RWPE2 (cell line): ENCODE measurements around the gene PGAP3.

Experiments
- ATAC-seq: fragments of 200-7000 bp; cut with Tn5 transposase; 3 replicates; pipeline ENCODE4 v1.9.1; 2021; ENCODE audit warnings: low read depth
- DNase-seq: peaks from one replicate; pipeline ENCODE4 v3.0.0-alpha.2; 2020; ENCODE audit warnings: low spot score
- H3K27ac ChIP-seq: fragments of 450-650 bp; 2 replicates; pipeline ENCODE4 v1.5.1; 2017; ENCODE audit warnings: mild to moderate bottlenecking; ENCODE audit not compliant: poor library complexity, severe bottlenecking
- H3K27me3 ChIP-seq: fragments of 250-450 bp; sonication (Bioruptor Pico); 2 replicates; pipeline ENCODE4 v1.5.1; 2021; ENCODE audit warnings: mild to moderate bottlenecking, moderate library complexity; ENCODE audit not compliant: insufficient read depth, poor library complexity, severe bottlenecking
- H3K36me3 ChIP-seq: fragments of 250-450 bp; sonication (Bioruptor Pico); 2 replicates; pipeline ENCODE4 v1.5.1; 2020; ENCODE audit warnings: low read depth, mild to moderate bottlenecking, moderate library complexity
- H3K4me1 ChIP-seq: fragments of 250-450 bp; sonication (Bioruptor Pico); 2 replicates; pipeline ENCODE4 v1.5.1; 2021; ENCODE audit warnings: mild to moderate bottlenecking, moderate library complexity; ENCODE audit not compliant: insufficient read depth, poor library complexity, severe bottlenecking
- H3K4me3 ChIP-seq: fragments of 250-450 bp; sonication (Bioruptor Pico); 2 replicates; pipeline ENCODE4 v1.5.1; 2021; ENCODE audit warnings: mild to moderate bottlenecking, moderate library complexity; ENCODE audit not compliant: severe bottlenecking
- H3K9me3 ChIP-seq: fragments of 250-450 bp; sonication (Bioruptor Pico); 2 replicates; pipeline ENCODE4 v1.5.1; 2021; ENCODE audit warnings: mild to moderate bottlenecking, moderate library complexity; ENCODE audit not compliant: severe bottlenecking
- CTCF ChIP-seq: fragments of 450-650 bp; IDR thresholded peaks from one replicate; pipeline ENCODE4 v1.5.1; 2017; ENCODE audit warnings: mild to moderate bottlenecking, moderate library complexity; ENCODE audit not compliant: poor library complexity, severe bottlenecking

The PGAP3 gene

GRCh38 chr17:39658346-39658745 lies 29.5 kb downstream of the PGAP3 start:
- H3K36me3 ChIP-seq, result peaks cover 3% of the 10 kb centered on the region; the same call in 1 of the 2 replicates
- no peak for DNase-seq
- no peak for ATAC-seq
- H3K27ac ChIP-seq, result no peak overlapping the region
- H3K4me3 ChIP-seq, result no peak overlapping the region
- H3K27me3 ChIP-seq, result no peaks in the 10 kb centered on the region
- no peak for TF ChIP-seq CTCF
- no peaks in the 10 kb centered on the region for H3K9me3 ChIP-seq
- H3K4me1 ChIP-seq, result no peaks in the 10 kb centered on the region

- Histone ChIP-seq H3K27ac (no peak overlapping the region), H3K27me3 (no peaks in the 10 kb centered on the region), H3K36me3 (0 out of 2 replicates have a peak, but pooled peaks cover 3% of the 10 kb centered on the region), H3K4me1 (no peaks in the 10 kb centered on the region), H3K4me3 (no peak overlapping the region), H3K9me3 (no peaks in the 10 kb centered on the region)
- DNase-seq (no peak), ATAC-seq (no peak)
- no peak for TF ChIP-seq CTCF
Observed at GRCh38 chr17:39655105-39655504, 32.8 kb downstream of the PGAP3 start.

GRCh38 chr17:39653662-39654331 lies 34.1 kb downstream of the PGAP3 start:
- Histone ChIP-seq H3K9me3 (no peaks in the 10 kb centered on the region), H3K36me3 (0 out of 2 replicates have a peak, but pooled peaks cover 3% of the 10 kb centered on the region), H3K4me1 (no peaks in the 10 kb centered on the region), H3K4me3 (no peak overlapping the region), H3K27ac (no peak overlapping the region), H3K27me3 (no peaks in the 10 kb centered on the region)
- no peak for ATAC-seq
- peak; percentile 80 for TF ChIP-seq CTCF
- no peak for DNase-seq

- DNase-seq, result no peak
- Histone ChIP-seq H3K9me3 (no peaks in the 10 kb centered on the region), H3K4me3 (no peak overlapping the region), H3K27me3 (no peaks in the 10 kb centered on the region), H3K27ac (no peak overlapping the region), H3K36me3 (0 out of 2 replicates have a peak, but pooled peaks cover 3% of the 10 kb centered on the region), H3K4me1 (no peaks in the 10 kb centered on the region)
- no peak for ATAC-seq
- no peak for TF ChIP-seq CTCF
Observed at GRCh38 chr17:39653316-39653661, 34.6 kb downstream of the PGAP3 start.

- H3K4me3 ChIP-seq, result no peak overlapping the region
- H3K9me3 ChIP-seq, result no peaks in the 10 kb centered on the region
- no peaks in the 10 kb centered on the region for H3K27me3 ChIP-seq
- no peak overlapping the region for H3K27ac ChIP-seq
- peak; percentile 24; the same call in 1 of the 3 replicates for ATAC-seq
- H3K36me3 ChIP-seq, result 0 out of 2 replicates have a peak, but pooled peaks cover 3% of the 10 kb centered on the region
- DNase-seq, result no peak
- H3K4me1 ChIP-seq, result no peaks in the 10 kb centered on the region
- no peak for TF ChIP-seq CTCF
Observed at GRCh38 chr17:39652587-39653315, 35.1 kb downstream of the PGAP3 start.
